Measurements from ENCODE around the gene ANO1.

Gene ANO1

DNA sequence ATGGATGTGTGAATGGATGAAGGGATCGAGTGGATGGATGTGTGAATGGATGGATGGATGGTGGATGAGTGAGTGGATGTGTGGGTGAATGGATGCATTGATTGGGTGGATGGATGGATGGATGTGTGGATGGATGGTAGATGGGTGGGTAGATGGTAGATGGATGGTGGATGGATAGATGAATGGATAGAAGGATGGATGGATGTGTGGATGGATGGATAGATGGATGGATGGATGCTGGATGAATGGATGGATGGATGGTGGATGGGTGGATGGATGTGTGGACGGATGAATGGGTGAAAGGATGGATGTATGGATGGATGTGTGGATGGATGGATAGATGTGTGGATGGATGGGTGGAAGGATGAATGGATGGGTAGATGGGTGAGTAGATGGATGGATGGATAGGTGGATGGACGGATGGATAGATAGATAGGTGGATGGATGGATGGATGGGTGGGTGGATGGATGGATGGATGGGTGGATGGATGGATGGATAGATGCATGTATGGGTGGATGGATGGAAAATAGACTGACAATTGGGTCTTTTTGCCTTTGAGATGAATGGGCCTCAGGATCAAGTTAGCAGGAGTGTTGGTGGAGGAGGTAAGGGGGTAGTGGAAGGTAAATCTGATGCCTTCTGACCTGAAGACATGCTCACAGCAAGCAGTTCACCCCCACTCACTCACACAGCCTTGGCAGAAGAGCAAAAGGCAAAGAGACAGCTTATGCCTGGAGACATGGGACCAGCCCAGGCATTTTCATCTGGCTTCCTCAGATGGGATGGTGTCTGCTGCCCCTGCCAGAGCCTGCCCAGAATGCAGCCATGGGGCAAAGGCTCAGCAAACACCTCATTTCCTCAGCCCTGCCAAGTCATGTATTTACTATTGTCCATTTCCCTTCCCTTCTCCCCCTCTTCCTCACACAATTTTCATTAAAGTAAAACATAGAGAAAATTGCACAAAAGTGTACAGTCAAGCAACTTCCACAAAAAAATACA lies 117.0 kb downstream of the ANO1 start:
- TF ChIP-seq, protein P1, sequence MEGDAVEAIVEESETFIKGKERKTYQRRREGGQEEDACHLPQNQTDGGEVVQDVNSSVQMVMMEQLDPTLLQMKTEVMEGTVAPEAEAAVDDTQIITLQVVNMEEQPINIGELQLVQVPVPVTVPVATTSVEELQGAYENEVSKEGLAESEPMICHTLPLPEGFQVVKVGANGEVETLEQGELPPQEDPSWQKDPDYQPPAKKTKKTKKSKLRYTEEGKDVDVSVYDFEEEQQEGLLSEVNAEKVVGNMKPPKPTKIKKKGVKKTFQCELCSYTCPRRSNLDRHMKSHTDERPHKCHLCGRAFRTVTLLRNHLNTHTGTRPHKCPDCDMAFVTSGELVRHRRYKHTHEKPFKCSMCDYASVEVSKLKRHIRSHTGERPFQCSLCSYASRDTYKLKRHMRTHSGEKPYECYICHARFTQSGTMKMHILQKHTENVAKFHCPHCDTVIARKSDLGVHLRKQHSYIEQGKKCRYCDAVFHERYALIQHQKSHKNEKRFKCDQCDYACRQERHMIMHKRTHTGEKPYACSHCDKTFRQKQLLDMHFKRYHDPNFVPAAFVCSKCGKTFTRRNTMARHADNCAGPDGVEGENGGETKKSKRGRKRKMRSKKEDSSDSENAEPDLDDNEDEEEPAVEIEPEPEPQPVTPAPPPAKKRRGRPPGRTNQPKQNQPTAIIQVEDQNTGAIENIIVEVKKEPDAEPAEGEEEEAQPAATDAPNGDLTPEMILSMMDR (IDR thresholded peaks at IDR 0.05): no peak

DNA sequence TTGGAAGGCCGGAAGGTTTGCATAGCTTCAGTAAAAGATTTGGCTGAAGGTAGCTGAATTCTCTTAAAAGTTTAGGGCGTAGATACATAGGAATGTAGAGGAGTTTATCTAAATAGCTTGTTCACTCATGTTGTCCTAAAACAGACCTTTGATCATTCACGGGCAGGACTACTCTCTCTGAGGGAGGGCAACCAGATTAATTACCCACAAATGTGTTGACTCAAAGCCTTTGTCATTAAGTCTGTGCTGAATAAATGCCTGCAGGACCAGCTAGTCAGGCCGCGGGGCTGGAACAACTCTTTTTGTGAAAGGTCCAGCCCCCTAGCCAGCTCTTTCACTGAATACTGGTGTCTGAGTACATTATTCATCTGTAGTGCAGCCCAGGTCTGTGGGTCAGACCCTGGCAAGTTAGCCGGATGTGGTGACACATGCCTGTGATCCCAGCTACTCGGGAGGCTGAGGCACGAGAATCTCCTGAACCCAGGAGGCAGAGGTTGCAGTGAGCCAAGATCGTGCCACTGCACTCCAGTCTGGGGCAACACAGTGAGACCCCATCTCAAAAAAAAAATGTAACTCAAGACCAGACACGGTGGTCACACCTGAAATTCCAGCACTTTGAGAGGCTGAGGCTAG lies 122.2 kb downstream of the ANO1 start:
- TF ChIP-seq, protein P1 (IDR thresholded peaks at IDR 0.05): no peak

DNA sequence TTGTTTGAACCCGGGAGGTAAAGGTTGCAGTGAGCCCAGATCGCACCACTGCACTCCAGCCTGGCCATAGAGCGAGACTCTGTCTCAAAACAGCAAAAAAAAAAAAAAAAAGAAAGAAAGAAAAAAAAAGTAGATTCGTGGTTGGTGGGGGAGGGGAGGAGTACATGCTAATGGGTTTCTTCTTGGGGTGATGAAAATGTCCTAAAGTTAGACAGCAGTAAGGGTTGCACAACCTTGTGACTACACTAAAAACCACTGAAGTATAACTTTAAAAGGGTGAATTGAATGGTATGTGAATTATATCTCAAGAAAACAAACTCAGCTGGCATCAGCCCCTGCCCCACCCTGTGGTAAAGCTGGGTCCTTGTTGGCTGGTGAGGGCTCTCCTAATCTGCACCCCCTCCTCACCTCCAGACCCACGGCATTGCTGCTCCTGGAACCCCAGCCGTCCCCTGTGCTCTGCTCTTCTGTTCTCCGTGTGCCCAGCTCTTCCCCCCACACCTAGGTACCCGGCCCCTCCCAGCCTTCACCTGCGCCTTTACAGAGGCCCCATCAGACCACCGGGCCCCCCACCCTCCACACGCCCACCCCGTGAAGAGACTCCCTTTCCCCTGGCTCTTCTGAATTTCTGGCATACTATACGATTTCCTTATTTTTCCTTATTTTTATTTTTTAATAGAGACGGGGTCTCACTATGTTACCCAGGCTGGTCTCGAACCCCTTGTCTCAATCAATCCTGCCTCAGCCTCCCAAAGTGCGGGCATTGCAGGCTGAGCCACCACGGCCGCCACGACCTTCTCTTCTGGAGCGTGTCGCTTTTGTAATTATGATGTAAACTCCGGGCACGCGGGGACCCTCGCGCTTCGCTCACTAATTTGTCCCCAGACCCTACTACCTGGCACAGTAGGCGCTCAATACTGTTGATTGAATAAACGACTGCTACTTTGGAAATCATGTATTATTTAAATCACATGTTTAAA lies 124.1 kb downstream of the ANO1 start:
- TF ChIP-seq, protein P1 (IDR thresholded peaks at IDR 0.05): no peak

DNA sequence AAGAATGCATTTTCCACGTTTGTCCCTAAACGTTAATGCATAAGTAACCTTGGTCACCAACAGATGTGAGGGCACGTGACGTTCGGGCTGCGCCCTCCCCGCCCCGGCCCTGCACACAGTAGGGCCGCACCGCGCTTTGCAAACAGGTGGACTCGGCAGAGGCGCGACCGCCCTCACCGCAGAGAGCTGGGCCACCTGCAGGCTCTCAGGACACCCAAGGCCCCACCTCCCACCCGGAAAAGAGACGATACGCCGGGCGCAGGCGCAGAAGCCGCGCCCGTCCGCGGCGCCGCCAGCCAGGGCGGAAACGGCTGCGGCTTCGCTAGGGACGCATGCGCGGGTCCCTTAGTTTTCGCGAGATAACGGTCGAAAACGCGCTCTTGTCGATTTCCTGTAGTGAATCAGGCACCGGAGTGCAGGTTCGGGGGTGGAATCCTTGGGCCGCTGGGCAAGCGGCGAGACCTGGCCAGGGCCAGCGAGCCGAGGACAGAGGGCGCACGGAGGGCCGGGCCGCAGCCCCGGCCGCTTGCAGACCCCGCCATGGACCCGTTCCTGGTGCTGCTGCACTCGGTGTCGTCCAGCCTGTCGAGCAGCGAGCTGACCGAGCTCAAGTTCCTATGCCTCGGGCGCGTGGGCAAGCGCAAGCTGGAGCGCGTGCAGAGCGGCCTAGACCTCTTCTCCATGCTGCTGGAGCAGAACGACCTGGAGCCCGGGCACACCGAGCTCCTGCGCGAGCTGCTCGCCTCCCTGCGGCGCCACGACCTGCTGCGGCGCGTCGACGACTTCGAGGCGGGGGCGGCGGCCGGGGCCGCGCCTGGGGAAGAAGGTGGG lies 125.0 kb downstream of the ANO1 start, which contains the start of gene FADD:
Gene FADD, plus strand, starts transcription at position 377 of the 831 bp plus-strand sequence. Its CDS starts 164 bp downstream, at position 541.
- TF ChIP-seq, protein P1 (IDR thresholded peaks at IDR 0.05): no peak

DNA sequence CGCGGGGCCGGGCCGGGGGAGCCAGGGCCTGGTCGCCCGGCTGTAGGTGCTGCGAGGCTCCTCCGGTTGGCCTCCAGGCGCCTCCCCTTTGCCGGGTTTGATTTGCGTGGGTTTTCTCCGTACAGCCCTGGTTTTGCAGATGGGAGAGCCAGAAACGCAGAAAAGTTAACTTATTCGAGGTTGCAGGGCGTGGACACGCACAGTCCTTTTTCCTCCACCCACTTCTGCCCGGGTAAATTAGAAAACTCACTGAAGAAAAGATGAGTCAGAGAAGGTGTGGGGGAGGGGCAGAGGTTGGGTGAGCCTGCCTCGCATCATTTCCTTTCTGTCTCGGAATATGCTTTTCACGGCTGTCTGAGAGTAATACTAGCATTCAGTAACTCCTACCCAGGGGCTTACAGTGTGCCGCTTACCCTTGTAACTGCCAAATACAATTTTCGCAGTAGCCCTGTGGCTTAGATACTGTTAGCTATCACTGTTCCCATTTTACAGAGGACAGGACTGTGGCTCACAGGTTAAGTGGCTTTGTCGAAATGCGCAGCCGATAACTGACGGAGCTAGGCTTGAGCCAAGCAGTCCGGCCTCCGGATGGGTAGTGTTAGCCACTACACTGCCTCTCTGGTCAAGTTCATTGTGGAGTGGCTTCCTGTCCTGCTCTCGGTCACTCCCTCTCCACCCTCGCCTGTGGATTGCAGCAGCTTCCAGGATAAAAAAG lies 125.8 kb downstream of the ANO1 start:
- TF ChIP-seq, protein P1 (IDR thresholded peaks at IDR 0.05): no peak

DNA sequence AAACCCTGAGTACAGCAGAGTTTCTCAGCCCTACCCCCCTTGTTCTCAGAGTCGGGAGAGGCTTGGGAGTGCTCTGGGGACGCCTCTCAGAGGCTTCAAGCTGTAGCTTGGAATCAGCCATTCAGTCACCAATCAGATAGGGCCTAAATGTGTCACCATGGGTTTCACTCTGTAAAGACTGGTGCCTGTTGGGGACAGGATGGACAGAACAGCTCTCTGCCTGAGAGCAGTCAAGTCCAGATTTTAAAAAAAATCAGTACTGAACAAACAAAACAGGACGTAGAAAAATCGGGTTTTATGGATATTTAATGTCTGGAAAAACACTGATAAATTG lies 126.3 kb downstream of the ANO1 start:
- TF ChIP-seq, protein P1 (IDR thresholded peaks at IDR 0.05): no peak
